B cell (primary cell): ENCODE results near the gene NR6A1. TPM values are rescaled to one million over a fixed set of nuclear protein-coding genes. Genes with fewer than 3 reads are reported as not detected.

ENCODE experiments used
- ATAC-seq: fragments of 200-7000 bp; cut with Tn5 transposase; one replicate; pipeline ENCODE4 v1.10.0; 2021; ENCODE audit warnings: low read depth, mild to moderate bottlenecking, moderate number of reproducible peaks, moderate library complexity
- CTCF ChIA-PET: fragments of 350-600 bp; sonication (Branson Sonifier 250); formaldehyde crosslinking; loops from one replicate; lab custom pipeline; 2021; ENCODE audit warnings: antibody characterized with exemption, inconsistent platforms; lab: Charles Lee
- POLR2A ChIA-PET: fragments of 350-600 bp; sonication (Branson Sonifier 250); formaldehyde crosslinking; loops from one replicate; lab custom pipeline; 2021; ENCODE audit warnings: antibody characterized with exemption; lab: Charles Lee
- DNase-seq: peaks from one replicate; pipeline ENCODE4 v3.0.0; 2013
- H2AFZ ChIP-seq: 2 replicates; pipeline ENCODE4 v1.6.1; 2012; ENCODE audit warnings: mild to moderate bottlenecking, low read depth, low read length; ENCODE audit not compliant: insufficient read depth, poor library complexity, severe bottlenecking
- H3K27ac ChIP-seq, 2 donors: 1 replicate in 1 of 2; 2 replicates in 1 of 2; pipeline ENCODE4 v1.5.1; 2012 to 2013; ENCODE audit warnings: low read length in 2 of 2, mild to moderate bottlenecking in 2 of 2, moderate library complexity in 1 of 2
- H3K27me3 ChIP-seq, 4 experiments: fragments of 200-600 bp in 1 of 4; sonication (generic) in 1 of 4; replicated peaks in 1 of 4; 1 replicate in 2 of 4; 2 replicates in 2 of 4; pipeline versions ENCODE4 v1.6.1 to v1.7.0; 2013 to 2016; ENCODE audit warnings: low read length in 3 of 4, mild to moderate bottlenecking in 2 of 4, mixed read lengths in 1 of 4, moderate library complexity in 1 of 4; ENCODE audit not compliant: insufficient read depth in 4 of 4, control insufficient read depth in 3 of 4; ENCODE audit errors: control extremely low read depth in 1 of 4
- H3K36me3 ChIP-seq, 2 experiments: replicated peaks in 1 of 2; 1 replicate in 1 of 2; 2 replicates in 1 of 2; pipeline versions ENCODE4 v1.6.1 to v1.7.1; 2013; ENCODE audit warnings: low read length in 1 of 2; ENCODE audit not compliant: insufficient read depth in 2 of 2, control insufficient read depth in 1 of 2; ENCODE audit errors: control extremely low read depth in 1 of 2, extremely low read depth in 1 of 2
- H3K4me1 ChIP-seq, 2 donors: fragments of 200-600 bp in 1 of 2; sonication (generic) in 1 of 2; 1 replicate in 1 of 2; 2 replicates in 1 of 2; pipeline versions ENCODE4 v1.5.1 to v1.6.1; 2013 to 2017; ENCODE audit warnings: low read length in 2 of 2; ENCODE audit not compliant: control insufficient read depth in 2 of 2, insufficient read depth in 2 of 2
- H3K4me2 ChIP-seq: replicated peaks from 2 replicates; pipeline ENCODE3; 2012; ENCODE audit warnings: mild to moderate bottlenecking, low read depth, low read length; ENCODE audit not compliant: poor library complexity, severe bottlenecking
- H3K4me3 ChIP-seq, 5 experiments: fragments of 200-600 bp in 1 of 5; sonication (generic) in 1 of 5; 1 replicate in 3 of 5; 2 replicates in 2 of 5; pipeline versions ENCODE4 v1.5.1 to v1.7.0; 2011 to 2016; ENCODE audit warnings: low read length in 4 of 5, mild to moderate bottlenecking in 4 of 5, low read depth in 2 of 5, control low read depth in 1 of 5, moderate library complexity in 1 of 5; ENCODE audit not compliant: insufficient read depth in 1 of 5; ENCODE audit errors: control extremely low read depth in 1 of 5, extremely low read depth in 1 of 5
- H3K79me2 ChIP-seq: fragments of 200-600 bp; sonication (generic); one replicate; pipeline ENCODE4 v1.6.0; 2016; ENCODE audit warnings: low read length; ENCODE audit not compliant: control insufficient read depth, insufficient read depth
- H3K9ac ChIP-seq: fragments of 200-600 bp; sonication (generic); 2 replicates; pipeline ENCODE4 v1.6.1; 2017; ENCODE audit warnings: mild to moderate bottlenecking, low read length, moderate library complexity
- H3K9me3 ChIP-seq, 3 donors: one replicate each; pipeline versions ENCODE4 v1.6.1 to v1.7.1; 2013; ENCODE audit warnings: low read length in 2 of 3; ENCODE audit not compliant: control insufficient read depth in 2 of 3, insufficient read depth in 1 of 3; ENCODE audit errors: control extremely low read depth in 1 of 3
- H4K20me1 ChIP-seq: 2 replicates; pipeline ENCODE4 v1.6.0; 2012; ENCODE audit warnings: mild to moderate bottlenecking, low read length; ENCODE audit not compliant: insufficient read depth, control insufficient read depth, poor library complexity, severe bottlenecking
- H3K27ac Mint-ChIP-seq: one replicate; pipeline ENCODE4 v1.8.0; 2021; ENCODE audit warnings: mixed read lengths
- H3K27me3 Mint-ChIP-seq: one replicate; pipeline ENCODE4 v1.8.0; 2021; ENCODE audit warnings: mixed read lengths
- H3K4me1 Mint-ChIP-seq: one replicate; pipeline ENCODE4 v1.8.0; 2021; ENCODE audit warnings: mixed read lengths
- H3K4me3 Mint-ChIP-seq: one replicate; pipeline ENCODE4 v1.8.0; 2021; ENCODE audit warnings: mixed read lengths
- H3K9me3 Mint-ChIP-seq: one replicate; pipeline ENCODE4 v1.8.0; 2022; ENCODE audit warnings: mixed read lengths; ENCODE audit not compliant: insufficient read depth
- EZH2 ChIP-seq: IDR thresholded peaks from 2 replicates; pipeline ENCODE4 v1.6.1; 2012; ENCODE audit warnings: borderline replicate concordance, low read depth, mild to moderate bottlenecking, moderate library complexity, low read length; ENCODE audit not compliant: insufficient read depth, poor library complexity, severe bottlenecking
- WGBS: methylation state at CpG from one replicate; pipeline ENCODE4 v1.1.5; 2013; ENCODE audit warnings: missing lambda C conversion rate; ENCODE audit not compliant: insufficient coverage; 5-methylcytosine and 5-hydroxymethylcytosine counted together
- intact Hi-C: fragments of 100-400 bp; cut with micrococcal nuclease; formaldehyde crosslinking; loops from one replicate; pipeline ENCODE4 v1.10.0; 2022
- polyA plus RNA-seq: library from polyadenylated mRNA; depleted of rRNA; stranded (reverse); fragments of >200 nt; gene quantifications from 2 replicates; pipeline ENCODE4 v1.2.3, GENCODE V29; 2012
- total RNA-seq, 2 donors: library from RNA; stranded (reverse); fragments of 120-200 nt in 1 of 2; gene quantifications; 1 replicate in 1 of 2; 2 replicates in 1 of 2; pipeline versions ENCODE4 v1.2.3 to v1.2.4, GENCODE V29; 2013 to 2022
- TF ChIP-seq, protein P1 (sequence below): fragments of 200-600 bp; IDR thresholded peaks from one replicate; pipeline ENCODE4 v1.8.0; 2022; ENCODE audit warnings: antibody characterized with exemption, mild to moderate bottlenecking

NR6A1 gene
- total and polyA plus RNA-seq, 2 donors (not counting 1 experiment from before 2014, with no cell fraction given): 0.09 to 0.67 TPM

DNA sequence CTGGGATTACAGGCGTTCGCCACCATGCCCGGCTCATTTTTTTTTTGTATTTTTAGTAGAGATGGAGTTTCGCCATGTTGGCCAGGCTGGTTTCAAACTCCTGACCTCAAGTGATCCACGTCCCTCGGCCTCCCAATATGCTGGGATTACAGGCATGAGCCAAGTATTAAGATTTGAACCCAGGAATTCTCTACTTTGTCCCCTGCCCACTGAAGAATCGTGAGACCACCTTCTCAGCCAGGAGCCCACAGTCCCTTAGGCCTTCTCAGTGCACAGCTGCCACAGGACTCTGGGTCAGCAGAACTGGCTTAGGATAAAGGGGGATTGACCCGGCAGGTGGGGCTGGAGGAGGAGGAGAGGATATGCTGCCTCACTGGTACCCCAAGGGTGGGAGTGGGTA lies 19.2 kb upstream of the NR6A1 start:
- ChIA-PET CTCF (interaction anchor here (1.1 kb wide), 1 partner anchor 63 kb away, joined by 3 read pairs; the partner anchor contains the start of gene WDR38), POLR2A (no interaction called here)
- 90% methylated on average over 5 of the region's 8 CpGs for WGBS
- peaks cover 0 to 4% (median 0%) of the 10 kb centered on the region in 4 experiments for H3K27me3 ChIP-seq
- no peak overlapping the region for H3K27ac Mint-ChIP-seq
- peaks cover 16% of the 10 kb centered on the region for H3K4me1 Mint-ChIP-seq
- H2AFZ ChIP-seq: no peak overlapping the region
- DNase-seq (no peak), ATAC-seq (no peak)
- H3K27ac ChIP-seq: no peak overlapping the region
- H3K4me3 Mint-ChIP-seq: no peak overlapping the region
- no peaks in the 10 kb centered on the region for H4K20me1 ChIP-seq
- intact Hi-C loops: no loop called here
- H3K27me3 Mint-ChIP-seq: no peaks in the 10 kb centered on the region
- H3K4me2 ChIP-seq: no peak overlapping the region
- no peaks in the 10 kb centered on the region for H3K9me3 ChIP-seq
- H3K4me1 ChIP-seq: peaks cover 12 to 15% of the 10 kb centered on the region in 2 donors
- no peaks in the 10 kb centered on the region for H3K36me3 ChIP-seq
- no peaks in the 10 kb centered on the region for H3K79me2 ChIP-seq
- no peaks in the 10 kb centered on the region for H3K9me3 Mint-ChIP-seq
- TF ChIP-seq, protein P1, sequence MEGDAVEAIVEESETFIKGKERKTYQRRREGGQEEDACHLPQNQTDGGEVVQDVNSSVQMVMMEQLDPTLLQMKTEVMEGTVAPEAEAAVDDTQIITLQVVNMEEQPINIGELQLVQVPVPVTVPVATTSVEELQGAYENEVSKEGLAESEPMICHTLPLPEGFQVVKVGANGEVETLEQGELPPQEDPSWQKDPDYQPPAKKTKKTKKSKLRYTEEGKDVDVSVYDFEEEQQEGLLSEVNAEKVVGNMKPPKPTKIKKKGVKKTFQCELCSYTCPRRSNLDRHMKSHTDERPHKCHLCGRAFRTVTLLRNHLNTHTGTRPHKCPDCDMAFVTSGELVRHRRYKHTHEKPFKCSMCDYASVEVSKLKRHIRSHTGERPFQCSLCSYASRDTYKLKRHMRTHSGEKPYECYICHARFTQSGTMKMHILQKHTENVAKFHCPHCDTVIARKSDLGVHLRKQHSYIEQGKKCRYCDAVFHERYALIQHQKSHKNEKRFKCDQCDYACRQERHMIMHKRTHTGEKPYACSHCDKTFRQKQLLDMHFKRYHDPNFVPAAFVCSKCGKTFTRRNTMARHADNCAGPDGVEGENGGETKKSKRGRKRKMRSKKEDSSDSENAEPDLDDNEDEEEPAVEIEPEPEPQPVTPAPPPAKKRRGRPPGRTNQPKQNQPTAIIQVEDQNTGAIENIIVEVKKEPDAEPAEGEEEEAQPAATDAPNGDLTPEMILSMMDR: no peak
- no peak for TF ChIP-seq EZH2
- H3K9ac ChIP-seq: no peak overlapping the region
- no peak overlapping the region for H3K4me3 ChIP-seq

DNA sequence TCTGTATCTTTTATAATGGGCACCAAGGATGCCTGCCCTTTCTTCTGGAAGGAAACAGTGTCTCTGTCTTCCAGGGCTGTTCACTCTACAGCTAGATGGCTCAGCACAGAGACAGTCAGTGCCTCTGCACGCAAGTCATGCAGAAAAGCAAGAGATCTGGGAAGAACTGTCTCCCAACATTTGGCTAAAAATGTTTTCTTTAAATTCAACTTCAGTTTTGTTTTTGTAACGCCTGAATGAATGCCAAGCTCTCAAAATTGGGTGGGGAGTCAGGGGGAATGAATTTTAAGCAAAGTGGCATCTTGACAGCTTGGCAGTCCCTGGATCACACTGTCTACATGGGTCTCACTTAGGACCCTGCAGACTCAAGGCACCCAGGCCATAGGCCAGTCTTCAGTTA lies 18.4 kb upstream of the NR6A1 start:
- no peaks in the 10 kb centered on the region for H3K9me3 Mint-ChIP-seq
- CTCF ChIA-PET: interaction anchor here (1.1 kb wide), 1 partner anchor 64 kb away, joined by 3 read pairs; the partner anchor contains the start of gene WDR38
- Histone ChIP-seq H3K9me3 (no peaks in the 10 kb centered on the region), H2AFZ (no peak overlapping the region), H3K36me3 (no peaks in the 10 kb centered on the region), H3K4me3 (no peak overlapping the region), H3K4me2 (no peak overlapping the region), H4K20me1 (no peaks in the 10 kb centered on the region), H3K4me1 (peaks cover 12 to 15% of the 10 kb centered on the region in 2 donors), H3K9ac (no peak overlapping the region), H3K79me2 (no peaks in the 10 kb centered on the region), H3K27me3 (no peaks in the 10 kb centered on the region), H3K27ac (no peak overlapping the region)
- no peak overlapping the region for H3K27ac Mint-ChIP-seq
- intact Hi-C loops: no loop called here
- ATAC-seq (no peak), DNase-seq (no peak)
- peaks cover 16% of the 10 kb centered on the region for H3K4me1 Mint-ChIP-seq
- WGBS: 67% methylated on average over 2 of the region's 2 CpGs
- POLR2A ChIA-PET: no interaction called here
- TF ChIP-seq, protein P1: no peak
- TF ChIP-seq EZH2: no peak
- H3K4me3 Mint-ChIP-seq: no peak overlapping the region
- no peaks in the 10 kb centered on the region for H3K27me3 Mint-ChIP-seq
